HG03175 (cell line): ENCODE data around the gene DPF3.
A peak's percentile ranks its signal among the peaks of the same experiment; 100 is the strongest.

Experiments
- ATAC-seq: cut with Tn5 transposase; IDR thresholded peaks from one replicate; pipeline ENCODE4 v1.9.1; 2021; ENCODE audit warnings: mild to moderate bottlenecking, moderate library complexity; ENCODE audit not compliant: unreplicated experiment

Gene DPF3

DNA sequence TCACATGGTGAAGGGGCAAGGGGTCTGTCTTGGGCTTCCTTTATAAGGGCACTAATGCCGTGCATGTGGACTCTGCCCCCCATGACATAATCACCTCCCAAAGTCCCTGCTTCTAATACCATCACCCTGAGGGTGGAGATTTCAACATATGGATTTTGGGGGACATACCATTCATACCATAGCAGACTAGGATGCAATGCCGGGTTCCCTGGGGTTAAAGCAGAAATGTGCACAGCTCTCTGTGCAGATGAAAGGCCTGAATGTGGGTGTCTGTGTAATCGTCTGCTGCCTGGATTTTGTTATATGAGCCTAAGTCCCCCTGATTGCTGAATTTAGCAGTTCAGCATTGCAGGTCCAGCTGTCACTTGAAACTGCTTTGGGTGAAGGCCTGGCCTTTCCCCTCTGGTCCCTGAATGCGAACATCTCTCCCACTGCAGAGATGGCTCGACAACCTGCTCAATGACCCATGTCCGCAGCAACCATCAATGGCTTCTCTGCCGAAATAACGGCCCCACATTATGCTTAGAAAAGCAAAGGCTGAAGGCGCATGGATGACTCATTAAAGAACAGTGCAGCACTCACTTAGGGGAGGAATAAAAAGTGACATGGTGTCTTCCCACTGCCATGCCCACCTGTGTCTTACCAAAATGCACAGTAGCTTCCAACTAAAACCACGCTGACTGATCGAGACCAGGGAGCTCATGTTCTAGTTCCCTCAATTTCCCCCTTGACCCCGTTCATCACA is 286.3 kb downstream of the DPF3 start:
- no peak for ATAC-seq

DNA sequence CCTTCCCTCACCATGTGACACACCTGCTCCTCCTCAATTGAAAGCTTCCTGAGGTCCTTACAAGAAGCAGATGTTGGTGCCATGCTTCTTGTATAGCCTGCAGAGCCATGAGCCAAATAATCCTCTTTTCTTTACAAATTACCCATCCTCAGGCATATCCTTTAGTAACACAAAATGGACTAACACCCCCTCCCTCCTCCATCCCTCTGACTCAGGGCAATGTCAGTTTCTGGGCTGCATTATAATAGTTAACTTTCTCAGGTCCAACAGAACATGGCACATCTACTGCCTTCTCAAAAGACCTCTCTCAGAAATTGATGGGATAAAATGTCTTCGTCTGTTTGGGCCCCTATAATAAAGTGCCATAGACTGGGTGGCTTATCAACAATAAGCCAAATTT is 287.0 kb downstream of the DPF3 start:
- ATAC-seq = no peak

- no peak for ATAC-seq
Measured at GRCh38 chr14:72605921-72606220, 288.0 kb downstream of the DPF3 start.

GRCh38 chr14:72605096-72605920 is 288.6 kb downstream of the DPF3 start:
- ATAC-seq = no peak

GRCh38 chr14:72604133-72604532 is 289.8 kb downstream of the DPF3 start:
- ATAC-seq = no peak

DNA sequence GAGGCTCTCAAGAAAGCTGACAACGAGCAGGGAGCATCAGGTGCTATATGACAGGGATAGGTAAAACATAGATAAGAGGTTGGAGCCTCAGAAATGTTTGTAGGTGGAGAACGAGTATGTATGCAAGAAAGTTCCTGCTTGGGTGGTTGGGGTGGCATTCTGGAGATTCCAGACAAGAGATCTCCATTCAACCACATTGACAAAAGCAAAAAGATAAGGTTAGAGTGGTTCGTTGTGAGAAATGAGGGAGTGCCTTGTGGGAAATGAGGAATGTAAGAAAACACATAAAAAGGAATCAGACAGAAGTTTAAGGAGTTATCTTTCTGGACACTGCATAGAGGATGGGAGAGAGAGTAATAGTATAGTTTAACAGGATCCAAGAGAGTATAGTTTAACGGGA is 290.3 kb downstream of the DPF3 start:
- no peak for ATAC-seq

DNA sequence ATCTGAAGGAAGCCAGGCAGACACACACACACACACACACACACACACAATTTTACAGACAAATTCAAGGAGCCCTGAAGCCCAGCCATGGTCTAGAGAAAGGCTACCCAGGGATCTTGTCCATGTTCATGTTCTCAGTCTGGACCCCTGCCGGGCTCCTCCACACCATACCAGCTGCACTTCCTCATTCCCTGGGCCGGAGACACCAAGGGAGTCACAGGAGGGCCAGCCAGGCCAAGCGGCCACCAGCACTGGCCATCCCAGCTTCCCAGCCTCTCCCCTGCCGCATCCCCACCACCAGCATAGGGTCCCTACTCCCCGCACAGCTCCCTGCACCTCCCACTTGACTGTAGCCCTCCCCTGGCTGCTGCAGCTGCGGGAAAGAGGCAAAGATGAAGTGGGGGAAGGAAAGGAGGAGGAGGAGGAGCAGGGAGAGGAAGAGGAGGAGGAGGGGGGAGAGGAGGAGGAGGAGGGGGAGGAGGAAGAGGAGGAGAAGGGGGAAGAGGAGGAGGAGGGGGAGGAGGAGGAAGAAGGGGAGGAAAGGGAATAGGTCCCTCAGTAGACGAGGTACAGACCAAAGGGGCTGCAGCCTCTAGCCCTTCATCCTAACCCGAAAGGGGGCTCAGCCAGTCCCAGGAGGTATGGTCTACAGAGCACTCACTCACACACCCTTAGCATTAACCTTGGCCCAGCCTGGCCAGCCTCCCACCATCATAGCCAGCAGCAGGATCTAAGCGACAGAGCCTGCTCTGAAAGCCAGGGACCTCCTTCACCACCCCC is 293.2 kb downstream of the DPF3 start:
- ATAC-seq = no peak

DNA sequence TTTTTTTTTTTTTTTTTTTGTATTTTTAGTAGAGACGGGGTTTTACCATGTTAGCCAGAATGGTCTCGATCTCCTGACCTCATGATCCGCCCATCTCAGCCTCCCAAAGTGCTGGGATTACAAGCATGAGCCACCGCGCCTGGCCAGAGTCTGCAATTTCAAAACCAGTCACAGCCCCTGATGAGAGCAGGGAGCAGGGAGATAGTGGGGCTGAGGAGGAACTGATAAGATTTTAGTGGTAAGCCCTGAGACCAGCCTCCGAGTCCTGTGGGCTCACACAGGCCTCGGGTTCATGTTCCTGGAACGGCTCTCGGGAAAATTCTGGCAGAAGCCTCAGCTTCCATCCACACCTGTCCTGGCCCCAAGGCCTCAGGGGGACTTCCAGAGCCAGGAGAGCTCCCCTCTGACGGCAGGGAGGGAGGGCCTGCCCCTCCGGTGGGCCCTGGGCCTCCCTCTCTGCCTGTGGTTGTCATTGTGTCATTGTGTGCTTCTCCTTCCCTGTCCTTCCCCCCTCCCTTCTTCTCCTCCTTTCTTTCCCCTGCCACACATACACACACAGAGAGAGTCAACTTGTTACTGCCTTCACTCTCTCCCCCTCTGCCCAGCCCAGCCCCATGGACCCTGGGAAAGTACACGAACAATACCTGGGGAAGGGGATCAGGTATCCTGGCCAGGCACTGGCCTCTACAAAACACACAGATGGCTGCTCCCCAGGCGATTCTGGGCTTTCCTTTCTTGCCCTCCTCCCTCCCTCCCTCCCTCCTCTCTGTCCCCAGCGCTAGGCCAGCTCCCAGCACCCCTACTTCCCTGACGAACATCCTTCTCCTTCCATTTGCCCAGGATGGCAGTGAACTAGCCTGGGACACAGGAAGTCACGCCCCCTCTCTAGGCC is 294.1 kb downstream of the DPF3 start:
- no peak for ATAC-seq

GRCh38 chr14:72598306-72598705 is 295.6 kb downstream of the DPF3 start:
- no peak for ATAC-seq

DNA sequence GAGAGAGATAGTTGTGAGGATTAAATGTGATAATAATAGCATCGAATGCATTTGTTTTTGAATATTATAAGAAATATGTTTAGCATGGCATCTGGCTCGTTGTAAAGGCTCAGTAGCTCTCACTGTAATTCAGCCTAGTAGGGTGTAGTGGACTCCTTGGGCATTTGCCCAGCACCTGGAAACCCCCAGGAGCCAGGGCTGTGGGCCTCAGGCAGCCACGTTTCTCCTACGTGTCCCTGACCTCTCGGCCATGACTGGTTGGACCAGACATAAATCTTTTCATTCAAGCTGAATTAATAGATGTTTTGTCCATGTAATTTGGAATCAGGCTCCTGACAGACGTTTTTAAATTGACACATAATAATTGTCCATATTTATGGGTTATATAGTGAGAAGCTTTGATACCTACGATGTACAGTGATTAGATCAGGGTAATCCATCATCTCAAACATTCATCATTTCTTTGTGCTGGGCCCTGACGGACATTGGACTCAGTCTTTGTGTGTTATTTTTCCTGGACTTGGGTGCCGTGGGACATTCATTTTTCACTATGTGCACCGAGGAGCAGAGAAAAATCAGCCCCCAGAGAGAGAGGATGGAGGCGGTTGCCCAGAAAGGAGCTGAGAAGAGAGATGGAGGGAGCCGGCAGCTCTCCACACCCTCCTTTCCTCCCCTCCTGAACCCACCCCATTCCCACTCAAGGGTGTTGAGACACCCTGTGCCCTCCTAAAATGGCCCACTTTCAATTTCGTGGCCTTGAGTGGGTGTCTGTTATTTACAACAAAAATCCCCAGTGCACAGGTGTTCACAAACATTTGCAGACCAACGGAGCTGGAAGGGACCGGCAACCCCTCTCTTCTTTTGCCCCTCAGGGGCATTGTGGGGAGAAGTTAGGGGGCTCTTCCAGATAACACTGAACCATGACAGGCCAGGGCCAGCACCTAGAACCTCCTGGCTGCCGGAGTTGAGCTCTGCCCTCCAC is 296.4 kb downstream of the DPF3 start:
- no peak for ATAC-seq

GRCh38 chr14:72595152-72595862 is 298.6 kb downstream of the DPF3 start:
- no peak for ATAC-seq

- peak; percentile 79 for ATAC-seq
Measured at GRCh38 chr14:72594099-72594901, 299.6 kb downstream of the DPF3 start.

- no peak for ATAC-seq
Measured at GRCh38 chr14:72591391-72591790, 302.5 kb downstream of the DPF3 start.

- no peak for ATAC-seq
Measured at GRCh38 chr14:72590577-72590976, 303.3 kb downstream of the DPF3 start.

- ATAC-seq = no peak
Measured at GRCh38 chr14:72589652-72590051, 304.2 kb downstream of the DPF3 start.

- ATAC-seq = no peak
Measured at GRCh38 chr14:72588521-72588920, 305.4 kb downstream of the DPF3 start.

DNA sequence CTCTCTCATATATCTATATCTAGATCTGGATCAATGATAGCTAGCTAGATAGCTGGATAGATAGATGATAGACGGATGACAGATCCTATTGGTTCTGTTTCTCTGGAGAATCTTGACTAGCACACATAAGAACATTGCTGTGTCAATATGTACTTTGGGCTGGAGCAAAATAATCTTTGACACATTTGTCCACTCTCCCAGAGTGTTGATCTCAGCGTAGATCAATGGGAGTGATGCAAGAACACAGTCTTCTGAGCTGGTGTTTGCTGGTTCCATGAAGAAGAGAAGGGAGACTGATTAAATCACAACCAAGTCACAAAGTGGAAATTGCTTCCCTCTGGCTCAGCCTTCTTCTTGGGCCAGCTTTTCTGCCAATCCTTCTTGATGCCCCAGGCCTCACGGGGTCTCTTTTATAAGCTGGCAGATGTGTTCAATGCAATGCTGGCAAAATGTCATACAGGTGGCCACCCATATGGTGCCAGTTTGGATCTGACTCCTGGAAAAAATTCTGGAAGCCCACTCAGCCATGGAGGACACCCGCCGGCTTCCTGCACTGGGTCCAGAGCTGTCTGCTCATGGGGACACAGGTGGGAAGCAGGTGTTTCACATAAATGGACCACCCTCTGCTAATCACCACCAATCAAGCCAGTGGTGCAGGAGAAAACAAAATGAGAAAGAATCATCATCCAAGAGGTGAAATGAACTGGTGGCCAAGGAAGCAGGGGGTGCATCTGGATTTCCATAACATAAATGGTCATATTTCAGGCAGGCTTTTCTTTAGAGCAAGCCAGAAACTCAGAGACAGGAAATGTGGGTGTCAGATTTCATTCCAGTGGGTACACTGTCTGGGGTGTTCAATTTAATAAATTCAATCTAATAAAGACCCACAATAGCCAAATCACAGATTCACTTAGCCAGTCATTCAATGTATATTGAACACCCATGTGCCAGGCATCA is 310.3 kb downstream of the DPF3 start:
- no peak for ATAC-seq
